ENCODE data around the gene ZBTB26. TPM values are rescaled to one million over a fixed set of nuclear protein-coding genes. Genes with fewer than 3 reads are reported as not detected.
"Not testable (repeated sequence)": the region's sequence is repeated elsewhere in the genome, so short reads cannot be mapped to it uniquely, and the experiment has no call there.

The ZBTB26 gene
- total RNA-seq, 4 donors from 2014 or later = 1.7 to 6.5 (median 2.9) TPM

DNA sequence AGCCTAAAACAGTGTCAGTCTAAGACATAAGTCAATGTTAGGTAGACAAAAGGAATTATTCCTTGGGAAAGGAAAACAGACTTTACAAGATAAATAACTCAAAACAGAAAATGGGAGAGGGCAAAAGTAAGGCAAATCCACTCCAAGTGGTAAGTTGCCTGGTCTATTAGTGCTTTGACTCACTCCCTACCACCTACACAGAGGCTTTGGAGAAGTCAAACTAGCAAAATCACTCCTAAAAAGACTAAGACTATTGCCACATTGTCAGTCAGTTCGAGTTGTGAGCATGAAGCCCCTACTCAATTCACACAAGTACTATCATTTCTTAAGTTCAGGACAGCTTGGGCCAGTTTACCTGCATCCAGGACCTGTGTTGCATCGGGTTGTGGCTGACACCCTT is 13.0 kb downstream of the ZBTB26 start:
- peaks cover 0 to 41% (median 6%) of the 10 kb centered on the region in 3 donors for H3K36me3 ChIP-seq
- no peak overlapping the region for H3K27ac ChIP-seq
- TF ChIP-seq POLR2A (IDR thresholded peaks at IDR 0.05) = no peak
- TF ChIP-seq CTCF (IDR thresholded peaks at IDR 0.05) = no peak
- intact Hi-C loops (cut with DNase I) = no loop called here
- no peak for DNase-seq
- H3K4me1 ChIP-seq = peaks cover 0 to 6% (median 0%) of the 10 kb centered on the region in 3 donors
- no peak overlapping the region for H3K4me3 ChIP-seq
- 81 to 85% methylated on average over 2 of the region's 2 CpGs for WGBS, 2 donors
- no peaks in the 10 kb centered on the region for H3K27me3 ChIP-seq
- no peaks in the 10 kb centered on the region for H3K9me3 ChIP-seq

DNA sequence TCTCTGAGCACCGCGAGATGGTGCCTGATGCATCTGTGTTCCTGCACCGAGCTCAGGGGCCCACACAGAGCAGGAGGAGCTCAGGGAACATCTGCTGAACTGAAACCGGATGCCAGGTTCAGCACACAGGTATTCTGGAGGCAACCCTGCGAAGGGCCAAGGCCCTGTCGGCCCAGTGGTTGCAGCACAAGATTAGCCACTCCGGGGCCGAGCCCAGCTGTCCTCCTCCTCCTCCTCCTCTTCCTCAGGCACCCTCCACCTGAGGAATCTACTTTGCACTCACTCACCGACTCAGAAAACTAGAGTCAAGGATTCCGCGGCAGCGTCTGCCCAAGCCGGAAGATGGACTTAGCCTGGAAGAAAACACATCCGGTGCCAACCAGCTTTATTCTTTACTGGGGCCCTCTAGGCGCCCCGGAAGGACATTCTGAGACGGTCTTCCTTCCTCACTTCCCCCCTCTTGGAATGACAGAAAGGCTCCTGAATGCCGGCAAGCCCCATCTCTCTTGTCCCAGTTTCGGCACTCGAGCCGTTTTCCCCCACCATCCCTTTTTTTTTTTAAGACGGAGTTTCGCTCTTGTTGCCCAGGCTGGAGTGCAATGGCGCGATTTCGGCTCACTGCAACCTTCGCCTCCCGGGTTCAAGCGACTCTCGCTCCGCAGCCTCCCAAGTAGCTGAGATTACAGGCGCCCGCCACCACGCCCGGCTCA is 18.2 kb downstream of the ZBTB26 start, which contains the start of gene ZBTB6:
ZBTB6 (minus strand) TSS at position 360 of the 710 bp plus-strand sequence. CDS start 1,251 bp downstream, outside the sequence.
- TF ChIP-seq CTCF (IDR thresholded peaks at IDR 0.05) = no peak
- TF ChIP-seq POLR2A (IDR thresholded peaks at IDR 0.05) = peak in 1 of 4 donors; percentile 24
- Histone ChIP-seq H3K9me3 (no peaks in the 10 kb centered on the region), H3K4me1 (peaks cover 0 to 17% (median 8%) of the 10 kb centered on the region in 3 donors), H3K27me3 (no peaks in the 10 kb centered on the region), H3K36me3 (peaks cover 0 to 43% (median 6%) of the 10 kb centered on the region in 3 donors), H3K4me3 (peak within 1 kb of the TSS; percentile 54 to 91 (median 76)), H3K27ac (peak within 1 kb of the TSS; percentile 83 to 92 (median 90))
- peak; percentile 35 for DNase-seq
- WGBS, 2 donors = 1 to 2% methylated on average over 27 of the region's 35 CpGs
- intact Hi-C loops (cut with DNase I) = no loop called here

DNA sequence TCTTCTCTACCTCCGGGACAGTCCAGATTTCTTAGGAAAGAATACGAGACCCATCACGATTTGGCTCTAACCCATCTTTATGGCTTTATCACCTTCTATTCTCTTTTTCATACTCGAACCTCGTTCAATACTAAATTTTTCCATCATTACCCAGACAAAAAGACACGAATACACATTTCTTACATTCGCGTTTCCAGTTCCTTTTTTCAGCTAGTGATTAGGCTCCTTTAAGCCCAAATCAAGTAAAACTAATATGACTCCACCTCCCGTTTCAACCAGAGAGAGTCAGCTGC is 18.7 kb downstream of the ZBTB26 start:
- Histone ChIP-seq H3K36me3 (peaks cover 0 to 38% (median 6%) of the 10 kb centered on the region in 3 donors), H3K27ac (peak overlapping the region; percentile 83 to 92 (median 90)), H3K9me3 (no peaks in the 10 kb centered on the region), H3K4me1 (peaks cover 0 to 17% (median 8%) of the 10 kb centered on the region in 3 donors), H3K27me3 (no peaks in the 10 kb centered on the region), H3K4me3 (peak overlapping the region; percentile 54 to 91 (median 76))
- no peak for DNase-seq
- TF ChIP-seq CTCF (IDR thresholded peaks at IDR 0.05) (no peak), POLR2A (IDR thresholded peaks at IDR 0.05) (no peak)
- 3 to 5% methylated on average over 9 of the region's 9 CpGs for WGBS, 2 donors
- intact Hi-C loops (cut with DNase I) = no loop called here

GRCh38 chr9:122906122-122906521 is 25.2 kb downstream of the ZBTB26 start:
- H3K27ac ChIP-seq; H3K4me3 ChIP-seq; intact Hi-C loops (cut with DNase I); H3K27me3 ChIP-seq; H3K9me3 ChIP-seq; DNase-seq: not testable (repeated sequence)
- peaks cover 0 to 30% (median 5%) of the 10 kb centered on the region in 3 donors for H3K36me3 ChIP-seq
- 96 to 97% methylated on average over 16 of the region's 16 CpGs for WGBS, 2 donors
- peaks cover 12 to 37% (median 12%) of the 10 kb centered on the region in 3 donors for H3K4me1 ChIP-seq

GRCh38 chr9:122904823-122905710 is 26.2 kb downstream of the ZBTB26 start, which contains the start of gene RC3H2:
RC3H2 (minus strand) TSS chr9:122905359; CDS start chr9:122897509, 7,850 bp downstream.
- intact Hi-C loops (cut with DNase I) = no loop called here

More at GRCh38 chr9:122904823-122905710, 26.2 kb downstream of the ZBTB26 start, which contains the start of gene RC3H2:
- peak within 1 kb of the TSS; percentile 94 to 97 (median 95) for H3K27ac ChIP-seq
- no peaks in the 10 kb centered on the region for H3K9me3 ChIP-seq
- peak; percentile 95 for DNase-seq
- H3K4me3 ChIP-seq = peak within 1 kb of the TSS; percentile 88 to 92 (median 90)
- 0% methylated on average over 11 to 29 of the region's 77 CpGs for WGBS, 2 donors
- peaks cover 12 to 47% (median 12%) of the 10 kb centered on the region in 3 donors for H3K4me1 ChIP-seq
- TF ChIP-seq POLR2A (IDR thresholded peaks at IDR 0.05) = peak in 3 of 4 donors; percentile 91 to 99 (median 96)
- peak in 1 of 6 experiments; percentile 15 for TF ChIP-seq CTCF (IDR thresholded peaks at IDR 0.05)
- H3K36me3 ChIP-seq = peaks cover 0 to 19% (median 0%) of the 10 kb centered on the region in 3 donors
- H3K27me3 ChIP-seq = no peaks in the 10 kb centered on the region

All from esophagus squamous epithelium (tissue), 5 donors.